Type B pancreatic cell (in vitro differentiated cells): ENCODE results near the gene NTRK3. TPM values are rescaled to one million over a fixed set of nuclear protein-coding genes. Genes with fewer than 3 reads are reported as not detected.
"Not testable (repeated sequence)": the region's sequence is repeated elsewhere in the genome, so short reads cannot be mapped to it uniquely, and the experiment has no call there.

ENCODE experiments used
- DNase-seq: peaks from one replicate; pipeline ENCODE4 v3.0.0; 2021; ENCODE audit warnings: mixed read lengths; ENCODE audit not compliant: unreplicated experiment; ENCODE audit errors: extremely low spot score
- H3K27ac Mint-ChIP-seq: 2 replicates; pipeline ENCODE4 v1.8.0; 2021; ENCODE audit warnings: mild to moderate bottlenecking, mixed read lengths
- H3K27me3 Mint-ChIP-seq: 2 replicates; pipeline ENCODE4 v1.8.0; 2021; ENCODE audit warnings: mixed read lengths
- H3K36me3 Mint-ChIP-seq: 2 replicates; pipeline ENCODE4 v1.8.0; 2021; ENCODE audit warnings: mixed read lengths
- H3K4me1 Mint-ChIP-seq: one replicate; pipeline ENCODE4 v1.8.0; 2021; ENCODE audit warnings: mixed read lengths; ENCODE audit not compliant: unreplicated experiment
- H3K4me3 Mint-ChIP-seq: 2 replicates; pipeline ENCODE4 v1.8.0; 2021; ENCODE audit warnings: mild to moderate bottlenecking, mixed read lengths
- H3K9me3 Mint-ChIP-seq: 2 replicates; pipeline ENCODE4 v1.8.0; 2021; ENCODE audit warnings: mixed read lengths
- total RNA-seq: library from RNA; stranded (reverse); gene quantifications from 2 replicates; pipeline ENCODE4 v1.2.1, GENCODE V29; 2021; ENCODE audit warnings: low replicate concordance
- TF ChIP-seq, protein P1 (sequence below): fragments of 200-600 bp; sonication (generic); conservative IDR thresholded peaks from 2 replicates; pipeline ENCODE4 v1.5.0; 2021; ENCODE audit warnings: antibody characterized with exemption, mild to moderate bottlenecking

NTRK3 gene
- total RNA-seq, 1 donor from 2014 or later: 16.9 TPM

DNA sequence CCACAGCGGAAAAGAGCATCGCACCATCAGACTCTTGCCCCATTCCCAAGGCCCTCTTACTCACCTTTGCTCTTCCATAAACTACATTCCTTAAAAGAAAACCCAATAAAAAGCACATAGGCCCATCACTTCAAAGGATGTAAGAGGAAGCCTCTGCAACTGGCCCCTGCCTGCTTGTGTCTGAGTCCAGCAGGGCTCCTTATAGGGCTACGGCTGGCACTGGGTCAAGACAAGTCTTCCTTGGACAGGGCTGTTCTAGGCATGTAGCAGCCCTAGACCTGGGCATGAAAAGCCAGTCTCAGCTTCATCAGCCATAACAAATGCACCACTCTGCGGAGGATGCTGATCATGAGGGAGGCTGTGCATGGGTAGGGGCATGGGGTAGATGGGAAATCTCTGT, 218.3 kb downstream of the NTRK3 start:
- no peaks in the 10 kb centered on the region for H3K9me3 Mint-ChIP-seq
- no peaks in the 10 kb centered on the region for H3K36me3 Mint-ChIP-seq
- TF ChIP-seq, protein P1, sequence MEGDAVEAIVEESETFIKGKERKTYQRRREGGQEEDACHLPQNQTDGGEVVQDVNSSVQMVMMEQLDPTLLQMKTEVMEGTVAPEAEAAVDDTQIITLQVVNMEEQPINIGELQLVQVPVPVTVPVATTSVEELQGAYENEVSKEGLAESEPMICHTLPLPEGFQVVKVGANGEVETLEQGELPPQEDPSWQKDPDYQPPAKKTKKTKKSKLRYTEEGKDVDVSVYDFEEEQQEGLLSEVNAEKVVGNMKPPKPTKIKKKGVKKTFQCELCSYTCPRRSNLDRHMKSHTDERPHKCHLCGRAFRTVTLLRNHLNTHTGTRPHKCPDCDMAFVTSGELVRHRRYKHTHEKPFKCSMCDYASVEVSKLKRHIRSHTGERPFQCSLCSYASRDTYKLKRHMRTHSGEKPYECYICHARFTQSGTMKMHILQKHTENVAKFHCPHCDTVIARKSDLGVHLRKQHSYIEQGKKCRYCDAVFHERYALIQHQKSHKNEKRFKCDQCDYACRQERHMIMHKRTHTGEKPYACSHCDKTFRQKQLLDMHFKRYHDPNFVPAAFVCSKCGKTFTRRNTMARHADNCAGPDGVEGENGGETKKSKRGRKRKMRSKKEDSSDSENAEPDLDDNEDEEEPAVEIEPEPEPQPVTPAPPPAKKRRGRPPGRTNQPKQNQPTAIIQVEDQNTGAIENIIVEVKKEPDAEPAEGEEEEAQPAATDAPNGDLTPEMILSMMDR: no peak
- H3K4me1 Mint-ChIP-seq: no peaks in the 10 kb centered on the region
- peaks cover 47% of the 10 kb centered on the region for H3K27me3 Mint-ChIP-seq
- H3K27ac Mint-ChIP-seq: no peak overlapping the region
- no peak for DNase-seq
- no peak overlapping the region for H3K4me3 Mint-ChIP-seq

DNA sequence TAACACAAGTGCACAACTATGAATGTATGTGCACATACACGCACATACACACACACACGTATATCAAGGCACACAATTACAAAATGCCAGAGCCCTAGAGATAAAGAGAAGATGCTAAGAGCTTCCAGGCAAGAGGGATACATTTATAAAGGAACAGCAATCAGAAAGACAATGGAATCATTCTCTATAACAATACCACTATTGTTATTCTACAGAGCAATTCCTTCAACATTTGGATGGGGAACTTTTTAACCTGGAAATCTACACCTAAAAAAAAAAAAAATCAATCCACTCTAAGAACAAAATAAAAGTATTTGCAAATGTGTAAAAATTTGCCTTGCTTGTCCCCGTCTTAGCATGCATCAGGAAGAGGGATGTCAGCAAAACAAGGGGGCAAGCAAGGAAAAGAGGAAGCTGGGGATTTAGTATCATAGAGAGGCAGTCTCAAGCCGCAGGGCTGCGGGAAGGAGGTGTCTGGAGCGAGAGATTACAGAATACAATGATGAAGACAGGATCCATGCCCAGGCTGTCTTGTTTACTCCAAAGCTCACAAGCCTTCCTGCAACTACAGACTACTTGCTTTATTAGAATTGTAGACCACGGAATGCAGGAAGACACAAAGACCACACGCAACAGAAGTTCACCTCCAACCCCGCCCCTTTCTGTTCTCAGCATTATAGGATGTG, 220.2 kb downstream of the NTRK3 start:
- H3K27me3 Mint-ChIP-seq: peaks cover 44% of the 10 kb centered on the region
- TF ChIP-seq, protein P1: no peak
- H3K36me3 Mint-ChIP-seq: no peaks in the 10 kb centered on the region
- no peaks in the 10 kb centered on the region for H3K9me3 Mint-ChIP-seq
- DNase-seq: no peak
- H3K27ac Mint-ChIP-seq: no peak overlapping the region
- H3K4me3 Mint-ChIP-seq: no peak overlapping the region
- no peaks in the 10 kb centered on the region for H3K4me1 Mint-ChIP-seq

DNA sequence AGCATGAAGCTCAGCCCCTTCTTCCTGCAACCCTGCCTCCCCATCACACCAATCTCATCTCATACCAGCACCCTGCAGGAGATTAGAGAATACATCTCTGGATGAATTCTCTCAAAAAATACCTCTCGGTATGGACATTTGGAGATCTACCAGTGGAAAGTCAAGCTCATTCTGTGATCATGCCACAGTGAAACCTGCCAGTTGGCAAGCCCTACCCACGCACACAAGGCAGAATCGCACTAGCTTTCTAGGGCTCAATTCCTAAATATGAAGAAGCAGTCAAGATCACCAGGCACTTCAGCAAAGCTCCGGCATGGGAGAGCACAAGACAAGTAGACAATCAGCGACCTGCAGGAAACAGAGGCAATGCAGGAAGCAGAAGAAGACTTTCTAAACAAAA, 221.2 kb downstream of the NTRK3 start:
- Mint-ChIP-seq H3K36me3 (no peaks in the 10 kb centered on the region), H3K4me3 (no peak overlapping the region), H3K9me3 (no peaks in the 10 kb centered on the region), H3K27ac (no peak overlapping the region), H3K4me1 (no peaks in the 10 kb centered on the region), H3K27me3 (peaks cover 44% of the 10 kb centered on the region)
- DNase-seq: no peak
- TF ChIP-seq, protein P1: no peak

DNA sequence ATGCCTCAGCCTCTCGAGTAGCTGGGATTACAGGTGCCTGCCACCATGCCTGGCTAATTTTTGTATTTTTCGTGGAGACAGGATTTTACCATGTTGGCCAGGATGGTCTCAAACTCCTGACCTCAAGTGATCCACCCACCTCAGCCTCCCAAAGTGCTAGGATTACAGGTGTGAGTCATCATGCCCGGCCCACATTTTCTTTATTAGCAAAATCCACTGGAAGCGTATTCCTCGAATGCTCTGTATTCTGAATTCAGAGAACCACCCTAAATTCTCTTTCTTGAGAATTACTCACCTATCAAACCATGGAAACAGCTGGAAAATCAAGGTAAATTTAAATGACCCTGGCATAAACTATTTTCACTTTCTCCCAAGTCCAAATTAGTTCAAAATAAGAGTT, 223.1 kb downstream of the NTRK3 start:
- H3K4me1 Mint-ChIP-seq, H3K9me3 Mint-ChIP-seq, H3K36me3 Mint-ChIP-seq: not testable (repeated sequence)

DNA sequence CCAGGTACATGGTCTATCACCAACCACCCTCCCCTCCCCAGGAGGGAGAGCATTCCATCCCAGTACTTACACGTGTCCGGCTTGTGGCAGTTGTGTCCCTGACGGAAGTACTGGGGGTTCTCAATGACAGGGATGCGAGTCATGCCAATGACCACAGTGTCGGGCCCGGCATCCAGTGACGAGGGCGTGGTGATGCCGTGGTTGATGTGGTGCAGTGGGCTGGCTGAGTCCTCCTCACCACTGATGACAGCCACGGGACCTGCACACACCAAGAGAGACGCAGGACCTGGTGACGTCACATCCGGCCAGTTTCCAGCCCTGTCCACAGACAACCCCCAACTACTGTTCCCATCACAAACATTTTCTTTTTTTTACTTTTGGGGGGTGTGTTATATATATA, 223.8 kb downstream of the NTRK3 start:
- DNase-seq: no peak
- Mint-ChIP-seq H3K27me3 (peaks cover 37% of the 10 kb centered on the region), H3K9me3 (no peaks in the 10 kb centered on the region), H3K36me3 (no peaks in the 10 kb centered on the region), H3K4me1 (no peaks in the 10 kb centered on the region), H3K4me3 (no peak overlapping the region), H3K27ac (no peak overlapping the region)
- TF ChIP-seq, protein P1: no peak

More for the DNA sequence above, 223.1 kb downstream of the NTRK3 start:
- H3K4me3 Mint-ChIP-seq, H3K27ac Mint-ChIP-seq, DNase-seq: not testable (repeated sequence)
- H3K27me3 Mint-ChIP-seq: peaks cover 38% of the 10 kb centered on the region

GRCh38 chr15:88031461-88031860, 225.1 kb downstream of the NTRK3 start:
- TF ChIP-seq, protein P1: no peak
- no peak for DNase-seq
- Mint-ChIP-seq H3K4me1 (no peaks in the 10 kb centered on the region), H3K27ac (no peak overlapping the region), H3K9me3 (no peaks in the 10 kb centered on the region), H3K36me3 (no peaks in the 10 kb centered on the region), H3K4me3 (no peak overlapping the region), H3K27me3 (peaks cover 28% of the 10 kb centered on the region)
